H1 (cell line): Measurements from ENCODE around the gene PLPPR1. TPM values are rescaled to one million over a fixed set of nuclear protein-coding genes. Genes with fewer than 3 reads are reported as not detected.

ENCODE experiments used
- CTCF ChIA-PET: fragments of 300-600 bp; sonication (Branson Sonifier 250); formaldehyde crosslinking; loops from one replicate; lab custom pipeline; 2021; ENCODE audit not compliant: partially characterized antibody; lab: Charles Lee
- POLR2A ChIA-PET: fragments of 300-600 bp; sonication (Branson Sonifier 250); formaldehyde crosslinking; loops from one replicate; lab custom pipeline; 2021; ENCODE audit warnings: inconsistent platforms; ENCODE audit not compliant: partially characterized antibody; lab: Charles Lee
- DNase-seq, 2 experiments: peaks; one replicate each; pipeline versions ENCODE4 v3.0.0 to v3.0.0-alpha.2; 2010 to 2022; ENCODE audit warnings: low spot score in 2 of 2, low read depth in 1 of 2, mixed read lengths in 1 of 2
- FAIRE-seq: peaks from 2 replicates; lab custom pipeline; 2011; peaks lifted over from hg19 to GRCh38; lab: Jason Lieb, UNC
- H2AFZ ChIP-seq: 2 replicates; pipeline ENCODE4 v1.8.1; 2012; ENCODE audit warnings: low read length, inconsistent platforms
- H2AK5ac ChIP-seq: 2 replicates; pipeline ENCODE4 v1.6.1; 2013; ENCODE audit warnings: low read depth, low read length
- H2BK120ac ChIP-seq: replicated peaks from 2 replicates; pipeline ENCODE3; 2013; ENCODE audit warnings: low read depth, low read length, inconsistent platforms
- H2BK12ac ChIP-seq: 2 replicates; pipeline ENCODE4 v1.6.1; 2013; ENCODE audit warnings: low read depth, low read length
- H2BK15ac ChIP-seq: 2 replicates; pipeline ENCODE4 v1.6.1; 2013; ENCODE audit warnings: low read length
- H2BK20ac ChIP-seq: 2 replicates; pipeline ENCODE4 v1.6.1; 2013; ENCODE audit warnings: low read length
- H2BK5ac ChIP-seq: 2 replicates; pipeline ENCODE4 v1.6.1; 2013; ENCODE audit warnings: low read depth, low read length
- H3K14ac ChIP-seq: 2 replicates; pipeline ENCODE4 v1.6.1; 2013; ENCODE audit warnings: inconsistent platforms; ENCODE audit not compliant: insufficient read length
- H3K18ac ChIP-seq: 2 replicates; pipeline ENCODE4 v1.6.1; 2013; ENCODE audit warnings: low read length; ENCODE audit errors: extremely low read depth
- H3K23ac ChIP-seq: 2 replicates; pipeline ENCODE4 v1.6.1; 2013; ENCODE audit warnings: inconsistent platforms; ENCODE audit not compliant: insufficient read length
- H3K23me2 ChIP-seq: 2 replicates; pipeline ENCODE4 v1.6.1; 2013; ENCODE audit warnings: low read depth, low read length
- H3K27ac ChIP-seq: 2 replicates; pipeline ENCODE4 v1.6.1; 2011; ENCODE audit warnings: low read depth, low read length, inconsistent platforms
- H3K27me3 ChIP-seq, 4 experiments: replicated peaks in 1 of 4; 1 replicate in 1 of 4; 2 replicates in 3 of 4; pipeline versions ENCODE4 v1.6.1 to v1.8.1; 2011 to 2013; ENCODE audit warnings: low read length in 3 of 4, mild to moderate bottlenecking in 3 of 4, inconsistent platforms in 2 of 4, mixed read lengths in 2 of 4, moderate library complexity in 1 of 4; ENCODE audit not compliant: control insufficient read depth in 3 of 4, insufficient read depth in 3 of 4; ENCODE audit errors: extremely low read depth in 1 of 4
- H3K36me3 ChIP-seq, 4 experiments: 2 replicates each; pipeline versions ENCODE4 v1.6.1 to v1.8.1; 2011 to 2013; ENCODE audit warnings: mild to moderate bottlenecking in 4 of 4, low read length in 3 of 4, moderate library complexity in 2 of 4, control low read depth in 1 of 4, inconsistent platforms in 1 of 4; ENCODE audit not compliant: insufficient read depth in 4 of 4, control insufficient read depth in 2 of 4
- H3K4ac ChIP-seq: replicated peaks from 2 replicates; pipeline ENCODE3; 2013; ENCODE audit warnings: low read length, low read depth, mixed read lengths, inconsistent platforms; ENCODE audit not compliant: insufficient read length
- H3K4me1 ChIP-seq, 4 experiments: replicated peaks in 1 of 4; 1 replicate in 1 of 4; 2 replicates in 3 of 4; pipeline versions ENCODE4 v1.6.1 to v1.8.1; 2011 to 2013; ENCODE audit warnings: low read length in 3 of 4, inconsistent platforms in 2 of 4, mixed read lengths in 1 of 4; ENCODE audit not compliant: insufficient read depth in 4 of 4, control insufficient read depth in 3 of 4
- H3K4me2 ChIP-seq, 2 experiments: 2 replicates each; pipeline versions ENCODE4 v1.6.1 to v1.8.1; 2011 to 2013; ENCODE audit warnings: low read depth in 2 of 2, low read length in 2 of 2, control low read depth in 1 of 2, inconsistent platforms in 1 of 2, mild to moderate bottlenecking in 1 of 2; ENCODE audit not compliant: insufficient read depth in 1 of 2
- H3K4me3 ChIP-seq, 4 experiments: fragments of 200-600, 300-600 bp in 1 of 4; sonication (generic), shearing (Covaris generic), sonication (Bioruptor Twin) in 1 of 4; 2 replicates each; pipeline versions ENCODE4 v1.5.1 to v1.8.1; 2011 to 2016; ENCODE audit warnings: low read length in 4 of 4, low read depth in 3 of 4, control low read depth in 2 of 4, inconsistent platforms in 2 of 4, mild to moderate bottlenecking in 2 of 4, mixed read lengths in 1 of 4, moderate library complexity in 1 of 4; ENCODE audit not compliant: insufficient read depth in 2 of 4; ENCODE audit errors: extremely low read depth in 1 of 4
- H3K56ac ChIP-seq: replicated peaks from 2 replicates; pipeline ENCODE3; 2013; ENCODE audit warnings: low read depth, mild to moderate bottlenecking, mixed read lengths, low read length, inconsistent platforms; ENCODE audit not compliant: insufficient read length
- H3K79me1 ChIP-seq: 2 replicates; pipeline ENCODE4 v1.6.1; 2013; ENCODE audit warnings: low read depth, low read length, control low read depth
- H3K79me2 ChIP-seq, 2 experiments: 2 replicates each; pipeline versions ENCODE4 v1.6.1 to v1.8.1; 2012 to 2013; ENCODE audit warnings: low read length in 2 of 2, mild to moderate bottlenecking in 2 of 2, inconsistent platforms in 1 of 2; ENCODE audit not compliant: insufficient read depth in 2 of 2, control insufficient read depth in 1 of 2
- H3K9ac ChIP-seq, 4 experiments: replicated peaks in 1 of 4; 1 replicate in 1 of 4; 2 replicates in 3 of 4; pipeline versions ENCODE4 v1.6.1 to v1.8.1; 2011 to 2013; ENCODE audit warnings: low read depth in 3 of 4, low read length in 3 of 4, control low read depth in 2 of 4, mild to moderate bottlenecking in 2 of 4, moderate library complexity in 2 of 4, inconsistent platforms in 1 of 4; ENCODE audit errors: extremely low read depth in 1 of 4
- H3K9me3 ChIP-seq, 2 experiments: 2 replicates each; pipeline versions ENCODE4 v1.6.1 to v1.8.1; 2012 to 2013; ENCODE audit warnings: mild to moderate bottlenecking in 2 of 2, moderate library complexity in 2 of 2, control low read depth in 1 of 2, inconsistent platforms in 1 of 2, low read depth in 1 of 2, low read length in 1 of 2, mixed read lengths in 1 of 2; ENCODE audit not compliant: insufficient read depth in 2 of 2
- H4K20me1 ChIP-seq, 2 experiments: replicated peaks in 1 of 2; 2 replicates each; pipeline versions ENCODE3 to v1.8.1; 2011 to 2013; ENCODE audit warnings: inconsistent platforms in 2 of 2, low read length in 2 of 2, mild to moderate bottlenecking in 1 of 2; ENCODE audit not compliant: insufficient read depth in 2 of 2, control insufficient read depth in 1 of 2
- H4K5ac ChIP-seq: 2 replicates; pipeline ENCODE4 v1.6.1; 2013; ENCODE audit warnings: low read length, low read depth, mixed read lengths, inconsistent platforms; ENCODE audit not compliant: insufficient read length
- H4K8ac ChIP-seq: 2 replicates; pipeline ENCODE4 v1.8.0; 2013; ENCODE audit warnings: mild to moderate bottlenecking, moderate library complexity, low read length, inconsistent platforms; ENCODE audit not compliant: insufficient read depth; ENCODE audit errors: extremely low read depth
- H4K91ac ChIP-seq: replicated peaks from 2 replicates; pipeline ENCODE3; 2013; ENCODE audit warnings: low read length, mixed read lengths, inconsistent platforms; ENCODE audit not compliant: insufficient read length
- CTCF ChIP-seq, 3 experiments: IDR thresholded peaks; 1 replicate in 2 of 3; 2 replicates in 1 of 3; pipeline versions ENCODE4 v1.5.1 to v1.6.1; 2011; ENCODE audit warnings: low read length in 3 of 3, mild to moderate bottlenecking in 3 of 3, inconsistent platforms in 2 of 3, low read depth in 1 of 3, moderate library complexity in 1 of 3; ENCODE audit not compliant: insufficient read depth in 1 of 3; ENCODE audit errors: control extremely low read depth in 1 of 3
- EP300 ChIP-seq, 2 experiments: IDR thresholded peaks; 1 replicate in 1 of 2; 2 replicates in 1 of 2; pipeline ENCODE4 v1.6.1; 2011 to 2012; ENCODE audit warnings: low read depth in 2 of 2, low read length in 2 of 2, mild to moderate bottlenecking in 2 of 2, borderline replicate concordance in 1 of 2, inconsistent platforms in 1 of 2, moderate library complexity in 1 of 2
- EZH2 ChIP-seq: fragments of 200-600 bp; sonication (generic); IDR thresholded peaks from 2 replicates; pipeline ENCODE4 v1.7.1; 2012; ENCODE audit warnings: low read depth, mild to moderate bottlenecking, moderate library complexity, low read length, inconsistent platforms; ENCODE audit not compliant: severe bottlenecking
- GABPA ChIP-seq: IDR thresholded peaks from 2 replicates; pipeline ENCODE4 v1.6.1; 2011; ENCODE audit warnings: mild to moderate bottlenecking, low read length, moderate library complexity, borderline replicate concordance; ENCODE audit not compliant: insufficient read depth
- GTF2F1 ChIP-seq: IDR thresholded peaks from 2 replicates; pipeline ENCODE4 v1.6.1; 2012; ENCODE audit warnings: low read depth, low read length, improper control_type of control experiment, borderline replicate concordance
- HDAC6 ChIP-seq: IDR thresholded peaks from one replicate; pipeline ENCODE4 v1.7.1; 2012; ENCODE audit warnings: low read depth, mild to moderate bottlenecking, inconsistent platforms, low read length, moderate library complexity
- POLR2AphosphoS5 ChIP-seq: IDR thresholded peaks from 2 replicates; pipeline ENCODE4 v1.6.1; 2011; ENCODE audit warnings: low read depth, low read length
- RAD21 ChIP-seq, 2 experiments: IDR thresholded peaks in 1 of 2; conservative IDR thresholded peaks in 1 of 2; 2 replicates each; pipeline ENCODE4 v1.6.1; 2011; ENCODE audit warnings: low read depth in 2 of 2, low read length in 2 of 2, improper control_type of control experiment in 1 of 2, inconsistent platforms in 1 of 2, mild to moderate bottlenecking in 1 of 2, moderate library complexity in 1 of 2
- RXRA ChIP-seq: IDR thresholded peaks from 2 replicates; pipeline ENCODE4 v1.6.1; 2011; ENCODE audit warnings: low read depth, mild to moderate bottlenecking, low read length, moderate library complexity; ENCODE audit not compliant: insufficient read depth
- WGBS, 2 experiments: shearing (Covaris generic) in 1 of 2; methylation state at CpG; one replicate each; pipeline versions ENCODE4 v1.1.6 to v1.1.7; 2013 to 2015; ENCODE audit warnings: low lambda C conversion rate in 2 of 2, mixed read lengths in 2 of 2, inconsistent platforms in 1 of 2, low coverage in 1 of 2, missing lambda C conversion rate in 1 of 2; ENCODE audit not compliant: insufficient replicate concordance in 2 of 2, insufficient coverage in 1 of 2, insufficient read length in 1 of 2; ENCODE audit errors: extremely low coverage in 1 of 2, missing lambda C conversion rate in 1 of 2; 5-methylcytosine and 5-hydroxymethylcytosine counted together
- polyA plus RNA-seq, 7 experiments: library from polyadenylated mRNA; depleted of rRNA in 3 of 7; stranded (reverse) in 5 of 7; unstranded in 2 of 7; fragments of >200 nt in 5 of 7; fragments of 200-250 nt in 2 of 7; gene quantifications; 1 replicate in 5 of 7; 2 replicates in 1 of 7; 4 replicates in 1 of 7; pipeline versions ENCODE4 v1.2.1 to v1.2.3, GENCODE V29; 2011 to 2013; ENCODE audit warnings: missing spikeins in 2 of 7, mixed read lengths in 2 of 7
- total RNA-seq: library from RNA; stranded (reverse); fragmentation: NEBNext Ultra II Directional; extraction: Animal tissue kit (Norgen Biotek cat#: 25700); gene quantifications from 2 replicates; pipeline ENCODE4 v1.2.1, GENCODE V29; 2021

The PLPPR1 gene
- total and polyA plus RNA-seq, 2 of the 8 experiments (the other 6 are each of a cell fraction or from before 2014, with no cell fraction given) = 1.4 to 1.8 TPM

GRCh38 chr9:101311758-101312420 is 283.4 kb downstream of the PLPPR1 start:
- Histone ChIP-seq H3K4ac (no peak overlapping the region), H3K4me1 (no peaks in the 10 kb centered on the region), H4K20me1 (no peaks in the 10 kb centered on the region), H3K79me1 (no peaks in the 10 kb centered on the region), H3K18ac (no peak overlapping the region), H3K79me2 (no peaks in the 10 kb centered on the region), H3K27me3 (no peaks in the 10 kb centered on the region), H2BK15ac (no peak overlapping the region), H3K9me3 (no peaks in the 10 kb centered on the region), H2BK120ac (no peak overlapping the region), H2BK5ac (no peak overlapping the region), H3K36me3 (no peaks in the 10 kb centered on the region), H2AFZ (no peak overlapping the region), H3K23me2 (no peaks in the 10 kb centered on the region), H3K23ac (no peak overlapping the region), H2AK5ac (no peak overlapping the region), H3K4me2 (no peak overlapping the region), H4K5ac (no peak overlapping the region), H3K56ac (no peak overlapping the region), H4K91ac (no peak overlapping the region), H2BK12ac (no peak overlapping the region), H3K27ac (no peak overlapping the region), H3K9ac (no peak overlapping the region), H3K14ac (no peak overlapping the region), H4K8ac (no peak overlapping the region), H2BK20ac (no peak overlapping the region), H3K4me3 (no peak overlapping the region)
- FAIRE-seq (peak; percentile 58), DNase-seq (no peak)
- 32% methylated on average over 4 of the region's 4 CpGs; no CpG with 5 or more reads in 1 of the 2 experiments for WGBS, 2 experiments
- ChIA-PET CTCF (interaction anchor here (0.6 to 4.6 kb wide), 34 partner anchors 9 to 1344 kb away, joined by 3 to 49 read pairs (median 4); no protein-coding TSS in a partner anchor), POLR2A (interaction anchor here (1.0 kb wide), 1 partner anchor 563 kb away, joined by 3 read pairs; no protein-coding TSS in a partner anchor)
- TF ChIP-seq GABPA (no peak), CTCF (IDR thresholded peaks at IDR 0.05; ENCODE audit: control extremely low read depth in 1 of 3, insufficient read depth in 1 of 3, low read depth in 1 of 3, low read length in 3 of 3) (peak in 2 of 3 experiments; percentile 53 to 65; a peak in 2 of 4 replicates), POLR2AphosphoS5 (no peak), HDAC6 (no peak), EP300 (IDR thresholded peaks at IDR 0.05; ENCODE audit: borderline replicate concordance in 1 of 2, low read depth in 2 of 2, low read length in 2 of 2) (no peak), RXRA (no peak), EZH2 (no peak), GTF2F1 (no peak), RAD21 (IDR thresholded peaks at IDR 0.05 in 1 of 2, conservative IDR thresholded peaks at IDR 0.05 in 1 of 2; ENCODE audit: low read depth in 2 of 2, low read length in 2 of 2) (peak; percentile 80 to 83)
